Measurements from ENCODE around the gene B9D2. TPM values are rescaled to one million over a fixed set of nuclear protein-coding genes. Genes with fewer than 3 reads are reported as not detected.

The B9D2 gene
- total RNA-seq, 5 donors from 2014 or later (not counting 1 experiment from before 2014, with no cell fraction given) = 15.3 to 27.9 (median 16.4) TPM

GRCh38 chr19:41323430-41324125 is 40.4 kb downstream of the B9D2 start:
- H3K36me3 Mint-ChIP-seq = peaks cover 16% of the 10 kb centered on the region
- Histone ChIP-seq H3K36me3 (ENCODE audit: control insufficient read depth in 2 of 2, extremely low read depth in 1 of 2, insufficient read depth in 1 of 2, low read length in 1 of 2) (peaks cover 13 to 64% of the 10 kb centered on the region in 2 donors), H3K4me3 (ENCODE audit: control insufficient read depth in 1 of 2, extremely low read depth in 1 of 2, low read length in 1 of 2) (no peak overlapping the region), H3K27me3 (replicated peaks in 1 of 2; ENCODE audit: control insufficient read depth in 2 of 2, extremely low read depth in 1 of 2, insufficient read depth in 2 of 2, low read length in 1 of 2) (no peaks in the 10 kb centered on the region), H3K4me1 (ENCODE audit: control insufficient read depth in 1 of 2, extremely low read depth in 1 of 2, insufficient read depth in 2 of 2, low read length in 2 of 2) (peaks cover 11 to 60% of the 10 kb centered on the region in 2 experiments), H3K9me3 (no peaks in the 10 kb centered on the region), H3K27ac (ENCODE audit: low read length) (peak overlapping the region; percentile 7)
- peak overlapping the region in 1 of 3 donors; percentile 7 for H3K4me3 Mint-ChIP-seq
- ChIA-PET CTCF (no interaction called here), POLR2A (interaction anchor here (0.5 kb wide), 2 partner anchors 38 to 255 kb away, joined by 3 to 4 read pairs; no protein-coding TSS in a partner anchor)
- peaks cover 40 to 55% (median 50%) of the 10 kb centered on the region in 3 donors for H3K4me1 Mint-ChIP-seq
- 69% methylated on average over 13 of the region's 16 CpGs for WGBS (ENCODE audit: insufficient coverage)
- DNase-seq = peak in 1 of 35 experiments; percentile 26
- no peaks in the 10 kb centered on the region for H3K9me3 Mint-ChIP-seq
- no peaks in the 10 kb centered on the region for H3K27me3 Mint-ChIP-seq
- no peak for ATAC-seq (replicated peaks in 1 of 4)
- H3K27ac Mint-ChIP-seq = peak overlapping the region; percentile 84 to 85

- H3K9me3 ChIP-seq = no peaks in the 10 kb centered on the region
- WGBS (ENCODE audit: insufficient coverage) = 77% methylated on average over 7 of the region's 7 CpGs
- Mint-ChIP-seq H3K27me3 (no peaks in the 10 kb centered on the region), H3K4me1 (peaks cover 35 to 55% (median 45%) of the 10 kb centered on the region in 3 donors), H3K27ac (peak overlapping the region; percentile 78 to 82), H3K4me3 (peak overlapping the region in 1 of 3 donors; percentile 18), H3K9me3 (no peaks in the 10 kb centered on the region), H3K36me3 (peaks cover 20% of the 10 kb centered on the region)
- no peak overlapping the region for H3K27ac ChIP-seq (ENCODE audit: low read length)
- peaks cover 9 to 54% of the 10 kb centered on the region in 2 experiments for H3K4me1 ChIP-seq (ENCODE audit: control insufficient read depth in 1 of 2, extremely low read depth in 1 of 2, insufficient read depth in 2 of 2, low read length in 2 of 2)
- H3K36me3 ChIP-seq (ENCODE audit: control insufficient read depth in 2 of 2, extremely low read depth in 1 of 2, insufficient read depth in 1 of 2, low read length in 1 of 2) = peaks cover 13 to 63% of the 10 kb centered on the region in 2 donors
- ATAC-seq (replicated peaks in 1 of 4) (no peak), DNase-seq (no peak)
- H3K4me3 ChIP-seq (ENCODE audit: control insufficient read depth in 1 of 2, extremely low read depth in 1 of 2, low read length in 1 of 2) = no peak overlapping the region
- ChIA-PET CTCF (no interaction called here), POLR2A (interaction anchor here (0.5 to 0.6 kb wide), 3 partner anchors 8 to 38 kb away, joined by 3 to 6 read pairs (median 4); no protein-coding TSS in a partner anchor)
- H3K27me3 ChIP-seq (replicated peaks in 1 of 2; ENCODE audit: control insufficient read depth in 2 of 2, extremely low read depth in 1 of 2, insufficient read depth in 2 of 2, low read length in 1 of 2) = no peaks in the 10 kb centered on the region
Observed at GRCh38 chr19:41323023-41323422, 40.9 kb downstream of the B9D2 start.

- H3K36me3 ChIP-seq (ENCODE audit: control insufficient read depth in 2 of 2, extremely low read depth in 1 of 2, insufficient read depth in 1 of 2, low read length in 1 of 2) = peaks cover 13 to 66% of the 10 kb centered on the region in 2 donors
- 96% methylated on average over 5 of the region's 11 CpGs for WGBS (ENCODE audit: insufficient coverage)
Observed at GRCh38 chr19:41322451-41322850, 41.5 kb downstream of the B9D2 start.

GRCh38 chr19:41321600-41322270 is 42.2 kb downstream of the B9D2 start:
- H3K27ac ChIP-seq (ENCODE audit: low read length) = no peak overlapping the region
- 93% methylated on average over 8 of the region's 10 CpGs for WGBS (ENCODE audit: insufficient coverage)
- DNase-seq (peak in 1 of 35 experiments; percentile 37), ATAC-seq (replicated peaks in 1 of 4) (no peak)
- Mint-ChIP-seq H3K27ac (peak overlapping the region; percentile 34 to 39), H3K4me1 (peaks cover 31 to 57% (median 43%) of the 10 kb centered on the region in 3 donors), H3K4me3 (no peak overlapping the region), H3K9me3 (no peaks in the 10 kb centered on the region), H3K36me3 (peaks cover 32% of the 10 kb centered on the region), H3K27me3 (no peaks in the 10 kb centered on the region)
- H3K27me3 ChIP-seq (replicated peaks in 1 of 2; ENCODE audit: control insufficient read depth in 2 of 2, extremely low read depth in 1 of 2, insufficient read depth in 2 of 2, low read length in 1 of 2) = no peaks in the 10 kb centered on the region
- ChIA-PET POLR2A (interaction anchor here in 1 of 2 donors (0.5 kb wide), 1 partner anchor 192 kb away, joined by 4 read pairs; no protein-coding TSS in a partner anchor), CTCF (interaction anchor here in 1 of 2 donors (0.9 kb wide), 1 partner anchor 177 kb away, joined by 3 read pairs; no protein-coding TSS in a partner anchor)
- H3K4me3 ChIP-seq (ENCODE audit: control insufficient read depth in 1 of 2, extremely low read depth in 1 of 2, low read length in 1 of 2) = no peak overlapping the region
- peaks cover under 1 to 41% of the 10 kb centered on the region in 2 experiments for H3K4me1 ChIP-seq (ENCODE audit: control insufficient read depth in 1 of 2, extremely low read depth in 1 of 2, insufficient read depth in 2 of 2, low read length in 2 of 2)
- peaks cover 18 to 73% of the 10 kb centered on the region in 2 donors for H3K36me3 ChIP-seq (ENCODE audit: control insufficient read depth in 2 of 2, extremely low read depth in 1 of 2, insufficient read depth in 1 of 2, low read length in 1 of 2)
- no peaks in the 10 kb centered on the region for H3K9me3 ChIP-seq

More at GRCh38 chr19:41322451-41322850, 41.5 kb downstream of the B9D2 start:
- Histone ChIP-seq H3K27me3 (replicated peaks in 1 of 2; ENCODE audit: control insufficient read depth in 2 of 2, extremely low read depth in 1 of 2, insufficient read depth in 2 of 2, low read length in 1 of 2) (no peaks in the 10 kb centered on the region), H3K27ac (ENCODE audit: low read length) (no peak overlapping the region), H3K9me3 (no peaks in the 10 kb centered on the region), H3K4me3 (ENCODE audit: control insufficient read depth in 1 of 2, extremely low read depth in 1 of 2, low read length in 1 of 2) (no peak overlapping the region), H3K4me1 (ENCODE audit: control insufficient read depth in 1 of 2, extremely low read depth in 1 of 2, insufficient read depth in 2 of 2, low read length in 2 of 2) (peaks cover 6 to 48% of the 10 kb centered on the region in 2 experiments)
- ChIA-PET CTCF (interaction anchor here in 1 of 2 donors (0.9 kb wide), 1 partner anchor 178 kb away, joined by 3 read pairs; no protein-coding TSS in a partner anchor), POLR2A (interaction anchor here in 1 of 2 donors (0.5 to 0.6 kb wide), 3 partner anchors 8 to 193 kb away, joined by 4 to 6 read pairs (median 4); no protein-coding TSS in a partner anchor)
- Mint-ChIP-seq H3K9me3 (no peaks in the 10 kb centered on the region), H3K27ac (peak overlapping the region; percentile 78 to 82), H3K36me3 (peaks cover 25% of the 10 kb centered on the region), H3K4me1 (peaks cover 33 to 56% (median 42%) of the 10 kb centered on the region in 3 donors), H3K27me3 (no peaks in the 10 kb centered on the region), H3K4me3 (peak overlapping the region in 1 of 3 donors; percentile 18)
- no peak for DNase-seq
- no peak for ATAC-seq (replicated peaks in 1 of 4)

- ChIA-PET CTCF (interaction anchor here in 1 of 2 donors (0.5 kb wide), 1 partner anchor 21 kb away, joined by 6 read pairs; no protein-coding TSS in a partner anchor), POLR2A (no interaction called here)
- no peak overlapping the region for H3K4me3 Mint-ChIP-seq
- peaks cover 23 to 77% of the 10 kb centered on the region in 2 donors for H3K36me3 ChIP-seq (ENCODE audit: control insufficient read depth in 2 of 2, extremely low read depth in 1 of 2, insufficient read depth in 1 of 2, low read length in 1 of 2)
- no peaks in the 10 kb centered on the region for H3K9me3 ChIP-seq
- peak overlapping the region in 1 of 2 donors; percentile 16 for H3K27ac Mint-ChIP-seq
- H3K4me1 Mint-ChIP-seq = peaks cover 25 to 57% (median 40%) of the 10 kb centered on the region in 3 donors
- peaks cover 36% of the 10 kb centered on the region for H3K36me3 Mint-ChIP-seq
- no peak for DNase-seq
- H3K27me3 Mint-ChIP-seq = no peaks in the 10 kb centered on the region
- no peak overlapping the region for H3K27ac ChIP-seq (ENCODE audit: low read length)
- ATAC-seq (replicated peaks in 1 of 4) = no peak
- H3K4me1 ChIP-seq (ENCODE audit: control insufficient read depth in 1 of 2, extremely low read depth in 1 of 2, insufficient read depth in 2 of 2, low read length in 2 of 2) = peaks cover 0 to 36% of the 10 kb centered on the region in 2 experiments
- WGBS (ENCODE audit: insufficient coverage) = 90% methylated on average over 7 of the region's 7 CpGs
- no peaks in the 10 kb centered on the region for H3K9me3 Mint-ChIP-seq
- no peak overlapping the region for H3K4me3 ChIP-seq (ENCODE audit: control insufficient read depth in 1 of 2, extremely low read depth in 1 of 2, low read length in 1 of 2)
- no peaks in the 10 kb centered on the region for H3K27me3 ChIP-seq (replicated peaks in 1 of 2; ENCODE audit: control insufficient read depth in 2 of 2, extremely low read depth in 1 of 2, insufficient read depth in 2 of 2, low read length in 1 of 2)
Observed at GRCh38 chr19:41321204-41321599, 42.7 kb downstream of the B9D2 start.

GRCh38 chr19:41320568-41320967 is 43.4 kb downstream of the B9D2 start:
- peaks cover 26 to 79% of the 10 kb centered on the region in 2 donors for H3K36me3 ChIP-seq (ENCODE audit: control insufficient read depth in 2 of 2, extremely low read depth in 1 of 2, insufficient read depth in 1 of 2, low read length in 1 of 2)
- H3K4me1 ChIP-seq (ENCODE audit: control insufficient read depth in 1 of 2, extremely low read depth in 1 of 2, insufficient read depth in 2 of 2, low read length in 2 of 2) = peaks cover 0 to 30% of the 10 kb centered on the region in 2 experiments
- no peak for DNase-seq
- Mint-ChIP-seq H3K9me3 (no peaks in the 10 kb centered on the region), H3K36me3 (peaks cover 38% of the 10 kb centered on the region), H3K4me3 (no peak overlapping the region), H3K4me1 (peaks cover 26 to 54% (median 41%) of the 10 kb centered on the region in 3 donors), H3K27me3 (no peaks in the 10 kb centered on the region), H3K27ac (peak overlapping the region in 1 of 2 donors; percentile 16)
- no peak overlapping the region for H3K4me3 ChIP-seq (ENCODE audit: control insufficient read depth in 1 of 2, extremely low read depth in 1 of 2, low read length in 1 of 2)
- POLR2A ChIA-PET = no interaction called here
- WGBS (ENCODE audit: insufficient coverage) = 69% methylated on average over 2 of the region's 4 CpGs
- CTCF ChIA-PET = interaction anchor here in 1 of 2 donors (0.5 kb wide), 1 partner anchor 22 kb away, joined by 6 read pairs; no protein-coding TSS in a partner anchor
- H3K27me3 ChIP-seq (replicated peaks in 1 of 2; ENCODE audit: control insufficient read depth in 2 of 2, extremely low read depth in 1 of 2, insufficient read depth in 2 of 2, low read length in 1 of 2) = no peaks in the 10 kb centered on the region
- H3K9me3 ChIP-seq = no peaks in the 10 kb centered on the region
- no peak for ATAC-seq (replicated peaks in 1 of 4)
- H3K27ac ChIP-seq (ENCODE audit: low read length) = no peak overlapping the region

Measured in T-cell (primary cell).